Ovary (tissue), 9 donors: ENCODE results near the gene RNF217. TPM values are rescaled to one million over a fixed set of nuclear protein-coding genes. Genes with fewer than 3 reads are reported as not detected.

Experiments
- DNase-seq, 5 donors: peaks; one replicate each; pipeline ENCODE4 v3.0.0-alpha.2; 2019 to 2020
- H3K27ac ChIP-seq, 2 donors: fragments of 200-600 bp; one replicate each; pipeline versions ENCODE4 v1.5.1 to v1.8.0; 2019 to 2022
- H3K27me3 ChIP-seq: fragments of 200-600 bp; one replicate; pipeline ENCODE4 v1.8.0; 2022
- H3K36me3 ChIP-seq: fragments of 200-600 bp; sonication (generic); one replicate; pipeline ENCODE4 v1.5.1; 2019
- H3K4me1 ChIP-seq: one replicate; pipeline ENCODE4 v1.8.1; 2013; ENCODE audit warnings: mild to moderate bottlenecking, moderate library complexity; ENCODE audit not compliant: insufficient read depth
- H3K4me3 ChIP-seq: fragments of 200-600 bp; sonication (generic); one replicate; pipeline ENCODE4 v1.5.1; 2017
- H3K9me3 ChIP-seq, 2 donors: fragments of 200-600 bp in 1 of 2; sonication (generic) in 1 of 2; one replicate each; pipeline versions ENCODE4 v1.5.1 to v1.8.1; 2013 to 2019; ENCODE audit warnings: mild to moderate bottlenecking in 1 of 2, moderate library complexity in 1 of 2
- EP300 ChIP-seq: sonication (generic); formaldehyde crosslinking; IDR thresholded peaks from one replicate; pipeline ENCODE4 v1.6.1; 2017; ENCODE audit warnings: antibody characterized with exemption
- POLR2A ChIP-seq: fragments of 450-650 bp; IDR thresholded peaks from one replicate; pipeline ENCODE4 v1.6.1; 2017; ENCODE audit warnings: antibody characterized with exemption, mild to moderate bottlenecking, moderate library complexity
- WGBS, 3 donors: extraction: QIAGEN DNeasy Blood & Tissue Kit in 1 of 3; methylation state at CpG; one replicate each; pipeline versions ENCODE4 v1.1.5 to v1.1.7; 2013 to 2017; 5-methylcytosine and 5-hydroxymethylcytosine counted together
- intact Hi-C, 4 donors: fragments of 100-400 bp; cut with DNase I; formaldehyde crosslinking; loops; one replicate each; pipeline versions ENCODE4 v1.11.0 to v1.15.1; 2022 to 2023
- polyA plus RNA-seq, 2 donors: library from polyadenylated mRNA; stranded (reverse); fragments of 200-250 nt in 1 of 2; fragments of 350-450 nt in 1 of 2; fragmentation: Illumina TruSeq in 1 of 2; extraction: RNeasy Lipid Tissue Mini Kit (QIAGEN cat#74804) in 1 of 2; gene quantifications; one replicate each; pipeline ENCODE4 v1.2.3, GENCODE V29; 2013 to 2014
- total RNA-seq, 7 donors: library from RNA; depleted of rRNA in 2 of 7; stranded (reverse); fragments of >200 nt in 2 of 7; fragmentation: NEBNext Ultra II Directional in 3 of 7; extraction: Animal tissue kit (Norgen Biotek cat#: 25700) in 3 of 7; gene quantifications; one replicate each; pipeline versions ENCODE4 v1.1.0 to v1.2.4, GENCODE V29; 2016 to 2023
- TF ChIP-seq, protein P1 (sequence below), 3 donors: fragments of 450-650 bp in 2 of 3; fragments of 200-600 bp in 1 of 3; IDR thresholded peaks; one replicate each; pipeline versions ENCODE4 v1.5.1 to v1.8.0; 2016 to 2022; ENCODE audit warnings: antibody characterized with exemption in 3 of 3, mild to moderate bottlenecking in 1 of 3
- donor health status: DM: no; HTN: no; CAD: no; lungs with moderate emphysema.
- donor health status: DM: no; HTN: no; CAD: no.
- donor health status: Bipolar disorder and iron deficiency.
- donor health status: DM: yes; HTN: yes; CAD: no.
- donor health status: DM: no; HTN: no; CAD: no.
- donor health status: DM: yes; HTN: yes; CAD: no.

The RNF217 gene
- total and polyA plus RNA-seq, 9 donors, result 5.8 to 40.4 (median 33.6) TPM

DNA sequence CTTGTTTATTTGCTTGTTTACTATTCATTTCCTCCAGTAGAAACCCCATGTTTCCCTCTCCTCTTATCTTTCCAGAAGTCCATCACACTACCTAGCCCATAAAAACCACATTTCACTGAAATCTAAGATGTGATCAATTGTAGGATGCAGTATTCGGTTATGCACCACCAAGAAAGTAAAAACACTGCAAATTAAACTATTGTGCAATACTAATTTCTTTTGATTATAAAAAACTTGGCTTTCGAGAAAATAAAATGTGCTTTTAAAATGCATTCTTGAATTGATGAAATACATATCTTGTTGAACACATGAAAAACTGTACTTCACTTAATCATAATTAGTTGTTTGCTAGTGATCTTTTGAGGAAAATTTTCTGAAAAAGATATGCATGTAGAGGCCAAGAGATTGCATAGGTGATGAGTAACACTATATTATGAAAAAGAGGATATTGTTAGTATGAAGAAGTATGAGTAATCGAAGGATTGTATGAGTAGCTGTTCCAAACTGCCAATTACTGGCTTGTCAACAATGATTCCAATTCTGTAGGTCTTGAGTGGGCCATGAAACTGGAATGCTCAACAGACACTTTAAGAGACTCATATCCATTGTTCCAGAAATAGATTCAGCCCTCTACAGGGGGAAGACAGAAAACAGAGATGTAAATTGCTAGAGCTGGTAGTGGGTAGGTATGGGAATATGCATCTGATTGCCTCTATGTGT, 79.7 kb downstream of the RNF217 start:
- TF ChIP-seq EP300 (no peak), POLR2A (no peak)
- TF ChIP-seq, protein P1, sequence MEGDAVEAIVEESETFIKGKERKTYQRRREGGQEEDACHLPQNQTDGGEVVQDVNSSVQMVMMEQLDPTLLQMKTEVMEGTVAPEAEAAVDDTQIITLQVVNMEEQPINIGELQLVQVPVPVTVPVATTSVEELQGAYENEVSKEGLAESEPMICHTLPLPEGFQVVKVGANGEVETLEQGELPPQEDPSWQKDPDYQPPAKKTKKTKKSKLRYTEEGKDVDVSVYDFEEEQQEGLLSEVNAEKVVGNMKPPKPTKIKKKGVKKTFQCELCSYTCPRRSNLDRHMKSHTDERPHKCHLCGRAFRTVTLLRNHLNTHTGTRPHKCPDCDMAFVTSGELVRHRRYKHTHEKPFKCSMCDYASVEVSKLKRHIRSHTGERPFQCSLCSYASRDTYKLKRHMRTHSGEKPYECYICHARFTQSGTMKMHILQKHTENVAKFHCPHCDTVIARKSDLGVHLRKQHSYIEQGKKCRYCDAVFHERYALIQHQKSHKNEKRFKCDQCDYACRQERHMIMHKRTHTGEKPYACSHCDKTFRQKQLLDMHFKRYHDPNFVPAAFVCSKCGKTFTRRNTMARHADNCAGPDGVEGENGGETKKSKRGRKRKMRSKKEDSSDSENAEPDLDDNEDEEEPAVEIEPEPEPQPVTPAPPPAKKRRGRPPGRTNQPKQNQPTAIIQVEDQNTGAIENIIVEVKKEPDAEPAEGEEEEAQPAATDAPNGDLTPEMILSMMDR (IDR thresholded peaks at IDR 0.05), result no peak
- H3K27ac ChIP-seq, result no peak overlapping the region
- no peaks in the 10 kb centered on the region for H3K4me1 ChIP-seq
- WGBS, 3 donors, result 85 to 88% (median 85%) methylated on average over 3 of the region's 3 CpGs
- intact Hi-C loops, result no loop called here
- H3K4me3 ChIP-seq, result no peak overlapping the region
- H3K36me3 ChIP-seq, result no peaks in the 10 kb centered on the region
- H3K9me3 ChIP-seq, result no peaks in the 10 kb centered on the region
- no peak for DNase-seq
- no peaks in the 10 kb centered on the region for H3K27me3 ChIP-seq

DNA sequence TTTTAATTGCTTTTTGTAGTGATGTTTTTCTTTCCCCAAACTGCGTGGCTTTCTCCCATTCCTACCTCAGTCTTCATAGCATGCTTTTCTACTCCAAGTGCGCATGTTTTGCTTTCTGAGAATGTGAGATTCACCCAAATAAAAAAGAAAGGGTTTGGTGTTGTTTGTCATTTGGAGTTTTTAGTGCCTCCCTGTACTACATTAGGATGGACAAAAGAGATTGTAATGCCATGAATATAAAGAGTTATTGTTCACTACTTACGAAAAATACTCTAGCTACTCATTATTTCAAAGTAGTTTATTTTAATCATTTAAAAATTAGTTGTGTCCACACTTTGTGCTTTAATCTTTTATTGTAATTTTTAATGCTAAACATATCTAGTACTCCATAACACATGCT, 81.8 kb downstream of the RNF217 start:
- Histone ChIP-seq H3K27ac (no peak overlapping the region), H3K36me3 (no peaks in the 10 kb centered on the region), H3K4me1 (no peaks in the 10 kb centered on the region), H3K4me3 (no peak overlapping the region), H3K27me3 (no peaks in the 10 kb centered on the region), H3K9me3 (no peaks in the 10 kb centered on the region)
- no peak for DNase-seq
- TF ChIP-seq POLR2A, result no peak
- TF ChIP-seq, protein P1 (IDR thresholded peaks at IDR 0.05), result no peak
- no peak for TF ChIP-seq EP300
- 33 to 64% (median 35%) methylated on average over 3 of the region's 3 CpGs for WGBS, 3 donors
- intact Hi-C loops, result no loop called here

DNA sequence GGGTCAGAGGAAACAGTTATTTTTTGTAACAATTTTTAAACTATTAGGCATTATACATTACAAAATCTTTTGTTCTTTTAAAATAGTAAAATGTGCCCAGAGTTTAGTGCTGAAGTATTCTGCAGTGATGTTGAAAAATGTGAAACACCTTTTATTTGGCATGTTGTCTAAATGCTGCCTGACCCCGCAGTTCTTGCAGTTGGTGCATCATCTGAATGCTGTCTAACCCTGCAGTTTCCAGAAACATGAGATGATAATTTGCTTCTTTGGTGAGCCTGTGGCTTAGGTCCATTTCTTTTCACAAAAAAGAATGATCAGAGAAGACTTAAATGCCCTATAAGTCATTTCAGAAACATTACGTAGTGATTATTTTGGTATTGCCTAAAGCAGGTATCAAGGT, 82.4 kb downstream of the RNF217 start:
- no peak for DNase-seq
- WGBS, 3 donors, result 78 to 95% (median 91%) methylated on average over 2 of the region's 2 CpGs
- H3K27ac ChIP-seq, result no peak overlapping the region
- no peaks in the 10 kb centered on the region for H3K27me3 ChIP-seq
- H3K36me3 ChIP-seq, result no peaks in the 10 kb centered on the region
- no peak overlapping the region for H3K4me3 ChIP-seq
- H3K4me1 ChIP-seq, result no peaks in the 10 kb centered on the region
- intact Hi-C loops, result no loop called here
- no peaks in the 10 kb centered on the region for H3K9me3 ChIP-seq
- TF ChIP-seq POLR2A (no peak), EP300 (no peak)
- TF ChIP-seq, protein P1 (IDR thresholded peaks at IDR 0.05), result no peak

DNA sequence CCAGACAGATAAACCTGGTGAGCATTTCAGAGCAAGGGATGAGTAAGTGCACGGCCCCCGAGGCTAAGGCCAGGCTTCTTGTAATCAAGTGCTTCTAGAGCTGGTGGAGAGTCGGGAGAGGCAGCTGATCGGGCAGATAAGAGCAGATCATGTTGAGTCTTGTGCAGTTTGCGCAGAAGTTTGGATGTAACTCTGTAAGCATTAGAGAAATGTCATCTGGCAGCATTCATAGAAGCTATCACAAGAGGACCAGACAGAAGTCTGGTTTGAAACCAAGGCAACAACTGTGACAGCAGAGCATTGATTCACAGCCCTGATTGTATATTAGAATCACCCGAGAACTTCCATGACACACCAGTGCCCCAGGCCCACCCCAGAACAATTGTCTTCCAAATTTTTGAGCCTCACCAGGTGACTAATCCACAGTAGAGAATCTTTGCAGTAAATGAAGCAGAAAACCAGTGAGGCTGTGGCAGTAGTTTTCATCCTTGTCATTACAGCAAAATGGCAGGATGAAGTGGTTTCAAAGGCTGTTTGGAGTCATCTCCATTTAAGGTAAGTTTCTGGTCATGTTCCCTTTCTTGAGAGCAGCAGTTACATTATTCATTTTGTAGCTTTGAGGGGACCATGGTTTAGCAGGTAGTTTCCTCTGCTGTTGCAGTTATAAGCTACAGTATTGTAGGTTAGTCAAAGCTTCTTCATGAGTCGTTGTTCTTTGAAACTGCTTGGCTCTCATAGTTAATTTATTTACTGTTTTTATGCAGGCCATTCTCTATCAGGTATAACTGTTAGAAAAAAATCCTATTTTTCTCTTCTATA, 84.1 kb downstream of the RNF217 start:
- Histone ChIP-seq H3K4me1 (no peaks in the 10 kb centered on the region), H3K9me3 (no peaks in the 10 kb centered on the region), H3K27me3 (no peaks in the 10 kb centered on the region), H3K36me3 (no peaks in the 10 kb centered on the region), H3K27ac (no peak overlapping the region), H3K4me3 (no peak overlapping the region)
- intact Hi-C loops, result no loop called here
- TF ChIP-seq, protein P1 (IDR thresholded peaks at IDR 0.05), result no peak
- TF ChIP-seq POLR2A (no peak), EP300 (no peak)
- DNase-seq, result no peak
- WGBS, 3 donors, result 87 to 94% (median 93%) methylated on average over 7 of the region's 7 CpGs
